ENCODE results near the gene TGM4.
"Not testable (repeated sequence)": the region's sequence is repeated elsewhere in the genome, so short reads cannot be mapped to it uniquely, and the experiment has no call there.

TGM4 gene

GRCh38 chr3:44874308-44874707, at the start of gene TGM4:
Gene TGM4 (plus strand): TSS chr3:44874608. CDS start chr3:44874679, 71 bp downstream.
- DNase-seq, result no peak

- no peak for DNase-seq
These were observed 49.0 kb upstream of the TGM4 start for GRCh38 chr3:44825264-44825925.

- no peak for DNase-seq
These were observed 47.2 kb upstream of the TGM4 start for GRCh38 chr3:44827196-44827595.

- DNase-seq, result no peak
These were observed 43.2 kb upstream of the TGM4 start for GRCh38 chr3:44831232-44831631.

- DNase-seq, result no peak
These were observed 42.4 kb upstream of the TGM4 start for GRCh38 chr3:44832032-44832431.

- DNase-seq, result no peak
These were observed 41.4 kb upstream of the TGM4 start for GRCh38 chr3:44832965-44833364.

- DNase-seq, result no peak
These were observed 41.0 kb upstream of the TGM4 start for GRCh38 chr3:44833394-44833793.

GRCh38 chr3:44835684-44836083, 38.7 kb upstream of the TGM4 start:
- no peak for DNase-seq

GRCh38 chr3:44842376-44842775, 32.0 kb upstream of the TGM4 start:
- no peak for DNase-seq

- DNase-seq, result no peak
These were observed 28.6 kb upstream of the TGM4 start for GRCh38 chr3:44845528-44846520.

- DNase-seq, result no peak
These were observed 25.8 kb upstream of the TGM4 start for GRCh38 chr3:44848634-44849033.

- not testable (repeated sequence) for DNase-seq
These were observed 17.7 kb upstream of the TGM4 start for GRCh38 chr3:44856663-44857062.

GRCh38 chr3:44860117-44860516, 14.3 kb upstream of the TGM4 start:
- no peak for DNase-seq

GRCh38 chr3:44861412-44862225, 12.8 kb upstream of the TGM4 start, which contains the start of gene TMEM42:
Gene TMEM42 (plus strand): TSS chr3:44861912. CDS start chr3:44861925, 13 bp downstream.
- peak; percentile 91 for DNase-seq

GRCh38 chr3:44862226-44862637, 12.2 kb upstream of the TGM4 start:
- peak; percentile 17 for DNase-seq

GRCh38 chr3:44865272-44866035, 9.0 kb upstream of the TGM4 start:
- DNase-seq, result peak; percentile 14

- no peak for DNase-seq
These were observed 6.8 kb upstream of the TGM4 start for GRCh38 chr3:44867421-44868111.

GRCh38 chr3:44870375-44871061, 3.9 kb upstream of the TGM4 start:
- DNase-seq, result no peak

GRCh38 chr3:44875596-44875995, 1.2 kb downstream of the TGM4 start:
- DNase-seq, result no peak

- DNase-seq, result no peak
These were observed 2.9 kb downstream of the TGM4 start for GRCh38 chr3:44877333-44877732.

GRCh38 chr3:44880284-44880683, 5.9 kb downstream of the TGM4 start:
- DNase-seq, result no peak

Data from NCI-H2171 treated with DMSO at 0.1 percent for 48 hours (cell line).